Measurements from ENCODE around the gene DIP2A.

DIP2A gene

GRCh38 chr21:46538262-46538661 lies 79.6 kb downstream of the DIP2A start:
- no peak for DNase-seq

GRCh38 chr21:46538851-46539666 lies 80.4 kb downstream of the DIP2A start:
- no peak for DNase-seq

DNA sequence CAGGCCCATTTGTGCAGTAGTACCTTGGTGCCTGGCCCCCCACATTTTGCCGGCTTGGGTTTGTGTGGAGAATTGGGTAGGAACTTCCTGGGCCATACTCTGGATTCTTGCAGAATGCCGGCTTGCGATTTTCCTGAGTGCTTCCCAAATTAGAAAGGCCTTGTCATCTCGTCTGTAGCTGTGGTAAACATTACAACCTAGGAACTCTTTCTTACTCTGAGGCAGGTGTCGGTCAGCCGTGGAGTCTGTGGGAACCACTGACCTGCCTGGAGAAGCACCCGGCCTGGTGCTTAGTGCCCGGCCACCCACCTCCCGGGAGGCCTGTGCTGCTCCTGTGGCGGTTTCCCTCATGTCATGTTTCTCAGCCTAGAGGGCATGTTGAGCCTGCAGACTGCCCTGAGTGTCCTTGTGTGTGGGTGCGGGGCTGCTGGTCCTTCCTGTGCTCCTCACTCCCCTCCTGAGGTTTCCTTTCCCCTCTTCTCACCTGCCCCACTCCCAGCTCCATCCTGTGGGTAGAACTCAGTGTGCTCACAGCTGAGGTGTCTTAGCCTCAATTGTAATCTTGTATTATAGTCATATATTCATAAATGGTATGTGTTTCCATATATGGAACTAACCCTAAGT lies 81.5 kb downstream of the DIP2A start:
- DNase-seq = no peak

GRCh38 chr21:46542588-46543124 lies 84.0 kb downstream of the DIP2A start:
- no peak for DNase-seq

DNA sequence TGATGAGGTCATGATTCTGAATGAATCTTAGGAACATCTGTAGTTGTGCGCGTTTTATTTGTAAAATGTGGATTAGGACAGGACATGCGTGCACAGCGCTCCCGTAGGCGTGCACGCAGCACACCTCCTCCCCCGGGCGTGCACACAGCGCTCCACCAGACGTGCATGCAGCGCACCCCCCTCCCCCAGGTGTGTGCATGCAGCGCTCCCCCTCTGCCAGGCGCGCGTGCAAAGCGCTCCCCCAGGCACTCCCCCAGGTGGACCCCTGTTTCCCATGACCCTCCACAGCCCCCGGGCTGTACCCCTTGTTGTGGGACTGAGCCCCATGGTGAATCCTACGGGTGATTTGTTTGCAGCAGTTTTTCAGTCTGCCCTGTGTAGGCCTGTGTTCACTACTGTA lies 84.6 kb downstream of the DIP2A start:
- DNase-seq = no peak

- no peak for DNase-seq
Measured at GRCh38 chr21:46544003-46544402, 85.3 kb downstream of the DIP2A start.

DNA sequence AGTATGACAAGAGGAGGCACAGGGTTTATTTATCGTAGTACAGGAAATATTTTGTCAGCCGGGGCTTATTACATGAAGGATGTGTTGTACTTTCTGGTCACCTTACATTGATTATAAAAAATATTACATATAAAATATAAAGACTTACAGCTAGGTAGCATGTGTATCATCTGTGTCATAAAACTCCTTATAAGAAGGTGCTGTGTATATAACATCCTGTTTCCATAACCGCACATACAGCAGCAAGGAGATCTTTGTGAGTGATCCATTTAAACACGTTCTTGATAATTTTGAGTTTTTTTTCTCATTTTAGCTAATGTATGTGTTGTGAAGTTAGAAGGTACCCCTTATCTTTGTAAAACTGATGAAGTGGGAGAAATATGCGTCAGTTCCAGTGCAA lies 86.1 kb downstream of the DIP2A start:
- DNase-seq = no peak

DNA sequence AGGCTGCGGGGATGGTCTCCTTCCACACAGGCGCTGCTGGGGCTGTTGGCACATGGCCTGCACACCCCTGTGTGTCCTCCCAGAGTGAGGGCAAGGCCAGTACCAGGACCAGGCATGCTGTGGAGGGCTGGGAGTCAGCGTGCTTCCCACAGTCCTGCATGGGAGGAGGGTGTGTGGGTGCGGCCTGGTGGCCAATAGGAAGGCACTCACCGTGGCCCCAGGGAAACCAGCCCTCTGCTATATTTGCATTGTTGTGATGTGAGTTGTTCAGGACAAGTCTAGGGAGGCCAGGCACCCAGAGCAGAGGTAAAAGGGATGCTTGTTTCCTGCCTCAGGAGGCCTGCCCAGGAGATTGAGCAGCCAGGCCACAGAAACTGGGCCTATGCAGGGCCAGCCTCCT lies 86.7 kb downstream of the DIP2A start:
- no peak for DNase-seq

DNA sequence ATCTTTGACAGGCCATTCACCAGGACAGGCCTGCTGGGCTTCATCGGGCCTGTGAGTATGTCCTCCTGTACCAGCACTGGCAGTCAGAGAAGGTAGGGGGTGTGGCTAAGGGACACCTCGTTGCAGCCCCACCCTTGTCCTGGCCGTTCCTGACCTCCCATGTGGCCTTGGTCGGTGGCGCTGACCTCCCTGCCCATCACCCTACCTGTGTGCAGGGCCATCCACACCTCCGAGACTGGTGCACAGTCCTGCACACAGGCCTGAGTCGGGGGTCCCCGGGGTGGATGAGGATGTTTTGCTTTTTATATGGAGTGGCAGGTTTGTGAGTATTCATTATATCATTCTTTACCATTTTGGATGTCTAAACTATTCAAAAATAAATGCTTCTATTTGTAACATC lies 87.2 kb downstream of the DIP2A start:
- no peak for DNase-seq

DNA sequence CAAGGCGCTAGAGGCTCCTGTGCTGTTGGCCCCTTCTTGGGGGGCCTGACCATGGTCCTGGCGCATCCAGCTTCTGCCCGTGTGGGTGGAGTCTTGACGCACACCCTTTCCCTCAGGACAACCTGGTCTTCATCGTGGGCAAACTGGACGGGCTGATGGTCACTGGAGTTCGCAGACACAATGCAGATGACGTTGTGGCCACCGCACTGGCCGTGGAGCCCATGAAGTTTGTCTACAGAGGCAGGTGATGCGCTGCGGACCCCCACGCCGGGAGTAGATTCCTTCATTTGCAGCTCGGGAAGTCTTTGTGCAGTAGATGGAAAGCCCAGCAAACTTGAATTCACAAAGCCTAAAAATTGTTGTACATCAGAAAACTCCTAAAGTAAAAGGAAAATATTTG lies 88.1 kb downstream of the DIP2A start:
- DNase-seq = no peak

DNA sequence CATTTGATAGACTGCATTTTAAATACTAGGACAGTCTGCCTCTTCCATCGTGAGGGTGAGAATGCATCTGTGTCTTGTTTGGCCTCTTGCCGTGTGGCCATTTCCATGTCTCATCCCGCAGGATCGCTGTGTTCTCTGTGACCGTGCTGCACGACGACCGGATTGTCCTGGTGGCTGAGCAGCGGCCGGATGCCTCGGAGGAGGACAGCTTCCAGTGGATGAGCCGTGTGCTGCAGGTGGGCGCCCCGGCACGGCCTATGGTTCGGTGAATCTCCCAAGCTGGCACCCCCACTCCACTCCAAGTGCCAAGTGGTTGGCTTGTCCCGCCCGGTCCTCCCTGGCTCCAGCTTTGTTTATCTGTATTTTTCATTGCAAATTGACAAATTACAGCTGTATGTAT lies 91.0 kb downstream of the DIP2A start:
- DNase-seq = no peak

- DNase-seq = no peak
Measured at GRCh38 chr21:46550116-46550941, 91.6 kb downstream of the DIP2A start.

- DNase-seq = no peak
Measured at GRCh38 chr21:46551636-46552241, 93.0 kb downstream of the DIP2A start.

DNA sequence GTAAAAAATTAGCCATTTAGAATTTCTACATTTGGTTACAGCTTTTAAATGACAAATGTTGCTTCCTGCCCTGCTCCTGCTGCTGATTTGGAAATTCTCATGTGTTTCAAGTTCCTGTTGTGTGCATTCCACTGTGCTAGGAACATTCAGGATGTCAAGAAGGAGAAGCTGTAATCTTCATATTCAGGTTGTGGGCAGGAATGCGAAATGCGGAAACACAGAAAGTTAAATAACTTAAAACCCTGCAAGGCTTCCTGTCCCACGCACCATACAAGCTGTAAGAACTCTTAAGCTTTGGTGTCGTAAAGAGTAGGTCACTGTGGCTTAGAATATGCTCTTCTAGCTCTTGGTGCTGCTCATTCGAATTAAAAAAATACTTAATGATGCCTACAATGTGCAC lies 93.6 kb downstream of the DIP2A start:
- no peak for DNase-seq

GRCh38 chr21:46552865-46553379 lies 94.2 kb downstream of the DIP2A start:
- DNase-seq = no peak

- no peak for DNase-seq
Measured at GRCh38 chr21:46553993-46554392, 95.3 kb downstream of the DIP2A start.

DNA sequence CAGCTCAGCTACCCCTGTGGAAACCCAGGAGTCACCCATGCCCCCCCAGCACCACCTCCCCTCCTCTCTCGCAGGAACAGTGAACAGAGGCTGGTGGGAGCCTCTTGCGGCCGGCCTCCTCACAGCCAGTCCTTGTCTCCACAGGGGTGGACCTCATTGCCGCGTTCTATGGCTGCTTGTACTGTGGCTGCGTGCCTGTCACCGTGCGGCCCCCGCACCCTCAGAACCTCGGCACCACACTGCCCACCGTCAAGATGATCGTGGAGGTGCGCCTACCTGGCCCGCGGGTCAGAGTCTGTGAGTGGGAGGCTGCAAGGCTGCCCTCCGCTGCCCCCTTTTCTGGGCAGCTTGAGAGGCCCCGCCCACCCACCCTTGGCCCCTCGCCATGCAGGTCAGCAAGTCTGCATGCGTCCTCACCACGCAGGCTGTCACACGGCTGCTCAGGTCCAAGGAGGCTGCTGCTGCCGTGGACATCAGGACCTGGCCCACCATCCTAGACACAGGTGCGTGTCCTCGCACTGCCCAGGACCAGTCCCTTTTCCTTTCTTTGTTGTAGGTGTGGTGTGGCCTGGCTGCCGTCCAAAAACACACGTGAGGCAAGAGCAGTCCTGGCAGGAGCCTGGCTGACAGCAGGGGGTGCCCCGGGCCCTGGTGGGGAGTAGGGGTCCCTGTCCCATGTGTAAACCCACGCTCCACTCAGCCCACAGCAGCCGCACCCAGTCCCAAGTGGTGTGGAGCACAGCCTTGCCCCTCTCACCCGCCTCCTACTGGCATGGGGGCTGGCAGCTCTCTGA lies 95.9 kb downstream of the DIP2A start:
- DNase-seq = no peak

DNA sequence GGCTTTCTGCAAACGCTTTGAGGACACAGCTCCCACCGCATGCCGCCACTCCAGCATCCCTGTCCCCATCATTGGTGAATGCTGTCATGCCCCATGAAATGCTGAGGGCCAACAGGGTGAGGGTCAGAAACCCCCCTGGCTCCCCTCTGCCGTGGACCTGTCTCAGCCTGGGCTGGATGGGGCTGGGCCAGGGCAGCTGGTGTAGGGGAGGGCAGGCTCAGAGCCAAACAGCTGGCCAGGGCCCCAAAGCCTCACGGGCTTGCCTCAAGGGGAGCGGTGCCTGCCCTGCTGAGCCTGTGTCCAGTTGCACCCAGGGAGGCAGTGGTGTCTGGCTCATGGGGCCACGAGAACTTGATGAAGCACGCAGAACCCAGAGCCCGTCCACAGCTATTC lies 96.5 kb downstream of the DIP2A start:
- DNase-seq = no peak

DNA sequence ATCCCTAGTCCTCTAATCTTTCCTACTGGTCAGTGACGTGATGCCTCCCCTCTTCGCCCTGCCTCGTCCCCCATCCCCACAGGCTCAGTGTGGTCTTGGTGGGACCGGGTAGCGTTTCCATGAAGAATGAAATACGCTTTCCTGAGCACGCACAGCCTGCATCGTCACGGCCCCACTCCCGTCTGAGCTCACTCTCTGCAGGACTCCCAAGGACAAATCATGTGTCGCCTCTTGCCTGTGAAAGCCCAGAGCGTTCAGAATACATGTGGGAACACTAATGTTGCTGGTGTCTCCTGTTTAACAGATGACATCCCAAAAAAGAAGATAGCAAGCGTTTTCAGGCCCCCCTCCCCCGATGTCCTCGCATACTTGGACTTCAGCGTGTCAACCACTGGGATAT lies 97.0 kb downstream of the DIP2A start:
- no peak for DNase-seq

DNA sequence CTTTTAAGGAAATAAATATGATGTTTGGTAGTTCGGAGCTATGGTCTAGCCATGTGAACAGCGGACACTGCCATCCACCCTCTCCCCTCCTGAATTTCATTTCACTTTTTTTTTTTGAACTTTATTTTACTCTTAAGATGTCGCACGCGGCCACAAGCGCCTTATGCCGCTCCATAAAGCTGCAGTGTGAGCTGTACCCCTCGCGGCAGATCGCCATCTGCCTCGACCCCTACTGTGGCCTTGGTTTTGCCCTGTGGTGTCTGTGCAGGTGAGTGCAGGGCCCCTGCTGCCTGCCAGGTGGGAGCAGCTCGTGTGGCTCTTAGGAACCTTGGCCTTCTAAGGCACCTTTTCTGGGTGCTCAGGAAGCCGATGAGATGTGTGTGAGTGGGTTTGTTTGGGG lies 98.1 kb downstream of the DIP2A start:
- no peak for DNase-seq

- DNase-seq = no peak
Measured at GRCh38 chr21:46557469-46557868, 98.8 kb downstream of the DIP2A start.

GRCh38 chr21:46557919-46558392 lies 99.3 kb downstream of the DIP2A start:
- no peak for DNase-seq

Measured in NCI-H526 (cell line).